HEK293T (cell line): ENCODE data around the gene BEX5.
A peak's percentile ranks its signal among the peaks of the same experiment; 100 is the strongest.
"Not testable (repeated sequence)": the region's sequence is repeated elsewhere in the genome, so short reads cannot be mapped to it uniquely, and the experiment has no call there.

ENCODE experiments used
- CTCF ChIA-PET: fragments of 350-600 bp; formaldehyde crosslinking; extraction: SDS; loops from one replicate; lab custom pipeline; 2021; ENCODE audit warnings: antibody characterized with exemption, inconsistent platforms; lab: Yijun Ruan, JAX
- POLR2A ChIA-PET: fragments of 350-600 bp; formaldehyde crosslinking; extraction: SDS; loops from one replicate; lab custom pipeline; 2020; ENCODE audit warnings: antibody characterized with exemption, inconsistent platforms; lab: Yijun Ruan, JAX
- DNase-seq: peaks from one replicate; pipeline ENCODE4 v3.0.0; 2012; ENCODE audit warnings: mixed read lengths; ENCODE audit errors: extremely low spot score
- ARNT ChIP-seq: fragments of 450-650 bp; IDR thresholded peaks from 2 replicates; pipeline ENCODE4 v1.6.1; 2017; ENCODE audit warnings: mild to moderate bottlenecking
- BHLHE40 ChIP-seq: fragments of 450-650 bp; IDR thresholded peaks from 2 replicates; pipeline ENCODE4 v1.6.1; 2016; ENCODE audit warnings: mild to moderate bottlenecking, moderate library complexity, borderline replicate concordance
- CTBP1 ChIP-seq: fragments of 450-650 bp; IDR thresholded peaks from 2 replicates; pipeline ENCODE4 v1.6.1; 2016; ENCODE audit warnings: borderline replicate concordance
- ELF4 ChIP-seq: fragments of 450-650 bp; IDR thresholded peaks from 2 replicates; pipeline ENCODE4 v1.6.1; 2017; ENCODE audit warnings: antibody characterized with exemption
- FOXA1 ChIP-seq: fragments of 450-650 bp; IDR thresholded peaks from 2 replicates; pipeline ENCODE4 v1.6.1; 2016; ENCODE audit warnings: mild to moderate bottlenecking
- FOXK2 ChIP-seq: fragments of 450-650 bp; IDR thresholded peaks from 2 replicates; pipeline ENCODE4 v1.6.1; 2016; ENCODE audit warnings: mild to moderate bottlenecking
- FOXM1 ChIP-seq: fragments of 450-650 bp; IDR thresholded peaks from 2 replicates; pipeline ENCODE4 v1.6.1; 2017; ENCODE audit warnings: mild to moderate bottlenecking, borderline replicate concordance
- HDGF ChIP-seq: fragments of 450-650 bp; IDR thresholded peaks from 2 replicates; pipeline ENCODE4 v1.6.1; 2017; ENCODE audit warnings: antibody characterized with exemption, borderline replicate concordance
- L3MBTL2 ChIP-seq: fragments of 450-650 bp; conservative IDR thresholded peaks from 2 replicates; pipeline ENCODE4 v1.6.1; 2016; ENCODE audit warnings: mild to moderate bottlenecking
- LEF1 ChIP-seq: fragments of 450-650 bp; IDR thresholded peaks from 2 replicates; pipeline ENCODE4 v1.6.1; 2017; ENCODE audit warnings: mild to moderate bottlenecking, borderline replicate concordance
- NFRKB ChIP-seq: fragments of 450-650 bp; IDR thresholded peaks from 2 replicates; pipeline ENCODE4 v1.6.1; 2016; ENCODE audit warnings: mild to moderate bottlenecking, moderate library complexity
- PKNOX1 ChIP-seq: fragments of 450-650 bp; IDR thresholded peaks from 2 replicates; pipeline ENCODE4 v1.6.1; 2016
- SP1 ChIP-seq: fragments of 450-650 bp; IDR thresholded peaks from 2 replicates; pipeline ENCODE4 v1.6.1; 2017
- SUZ12 ChIP-seq: fragments of 450-650 bp; IDR thresholded peaks from 2 replicates; pipeline ENCODE4 v1.6.1; 2016; ENCODE audit warnings: mild to moderate bottlenecking
- TARDBP ChIP-seq: fragments of 450-650 bp; IDR thresholded peaks from 2 replicates; pipeline ENCODE4 v1.6.1; 2016
- ZNF384 ChIP-seq: fragments of 450-650 bp; IDR thresholded peaks from 2 replicates; pipeline ENCODE4 v1.6.1; 2016

Gene BEX5

DNA sequence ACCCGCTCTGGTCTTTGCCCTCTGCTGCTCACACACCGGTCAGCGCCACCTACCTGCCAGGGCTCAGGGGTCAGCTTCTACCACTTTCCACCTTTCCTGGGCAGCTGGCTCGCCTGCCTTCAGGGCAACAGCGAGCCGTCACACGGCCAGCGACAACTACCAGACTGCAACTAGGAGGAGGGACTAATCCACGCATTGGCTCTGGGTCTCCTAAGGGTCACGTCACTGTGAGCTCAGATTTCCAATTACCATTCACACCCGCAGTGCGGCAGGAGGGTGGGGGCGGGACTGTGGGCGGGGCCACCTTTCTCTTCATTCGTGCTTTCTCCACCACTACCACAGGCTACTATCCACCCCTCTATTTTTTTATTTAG, at the start of gene BEX5:
Gene BEX5 (minus strand): TSS at position 172 of the 374 bp plus-strand sequence. CDS start 1,712 bp downstream, outside the sequence.
- TF ChIP-seq L3MBTL2, result 0 out of 2 replicates have a peak, but pooled peaks have one; percentile 26
- TF ChIP-seq ELF4, result no peak
- no peak for TF ChIP-seq LEF1
- TF ChIP-seq ZNF384, result no peak
- TF ChIP-seq SP1, result no peak
- TF ChIP-seq SUZ12, result no peak
- TF ChIP-seq FOXM1, result no peak
- TF ChIP-seq FOXK2, result no peak
- CTCF ChIA-PET, result no interaction called here
- POLR2A ChIA-PET, result no interaction called here
- peak; percentile 81 for DNase-seq

DNA sequence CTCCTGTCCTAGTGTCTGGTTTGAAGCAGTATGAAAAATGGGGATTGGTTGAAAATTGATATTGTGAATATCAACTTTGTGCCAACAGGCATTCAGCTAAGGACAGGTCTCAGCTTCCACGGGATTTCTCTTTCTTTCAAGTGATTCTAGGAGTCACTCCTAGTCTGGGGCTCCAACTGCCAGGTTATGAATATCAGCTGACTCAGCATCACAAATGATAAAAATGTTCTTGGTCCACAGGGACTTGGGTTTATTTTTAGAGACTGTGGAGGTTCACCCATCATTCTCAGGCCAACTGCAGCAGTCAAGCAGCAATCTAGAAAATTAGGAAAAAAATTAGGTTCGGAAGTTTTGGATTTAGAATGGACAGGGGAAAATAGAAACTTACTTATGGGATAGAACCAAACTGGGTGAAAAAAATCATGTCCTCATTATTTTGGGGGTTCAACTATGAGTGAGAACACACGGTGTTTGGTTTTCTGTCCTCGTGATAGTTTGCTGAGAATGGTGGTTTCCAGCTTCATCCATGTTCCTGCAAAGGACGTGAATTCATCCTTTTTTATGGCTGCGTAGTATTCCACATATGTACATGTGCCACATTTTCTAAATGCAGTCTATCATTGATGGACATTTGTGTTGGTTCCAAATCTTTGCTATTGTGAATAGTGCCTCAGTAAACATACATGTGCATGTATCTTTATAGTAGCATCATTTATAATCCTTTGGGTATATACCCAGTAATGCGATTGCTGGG, 30.4 kb upstream of the BEX5 start:
- POLR2A ChIA-PET, result no interaction called here
- TF ChIP-seq L3MBTL2, result no peak
- no peak for TF ChIP-seq FOXM1
- TF ChIP-seq ZNF384, result no peak
- TF ChIP-seq FOXA1, result no peak
- TF ChIP-seq ARNT, result no peak
- TF ChIP-seq HDGF, result no peak
- no peak for TF ChIP-seq CTBP1
- TF ChIP-seq FOXK2, result no peak
- no peak for TF ChIP-seq SP1
- TF ChIP-seq LEF1, result no peak
- no peak for DNase-seq
- CTCF ChIA-PET, result no interaction called here

DNA sequence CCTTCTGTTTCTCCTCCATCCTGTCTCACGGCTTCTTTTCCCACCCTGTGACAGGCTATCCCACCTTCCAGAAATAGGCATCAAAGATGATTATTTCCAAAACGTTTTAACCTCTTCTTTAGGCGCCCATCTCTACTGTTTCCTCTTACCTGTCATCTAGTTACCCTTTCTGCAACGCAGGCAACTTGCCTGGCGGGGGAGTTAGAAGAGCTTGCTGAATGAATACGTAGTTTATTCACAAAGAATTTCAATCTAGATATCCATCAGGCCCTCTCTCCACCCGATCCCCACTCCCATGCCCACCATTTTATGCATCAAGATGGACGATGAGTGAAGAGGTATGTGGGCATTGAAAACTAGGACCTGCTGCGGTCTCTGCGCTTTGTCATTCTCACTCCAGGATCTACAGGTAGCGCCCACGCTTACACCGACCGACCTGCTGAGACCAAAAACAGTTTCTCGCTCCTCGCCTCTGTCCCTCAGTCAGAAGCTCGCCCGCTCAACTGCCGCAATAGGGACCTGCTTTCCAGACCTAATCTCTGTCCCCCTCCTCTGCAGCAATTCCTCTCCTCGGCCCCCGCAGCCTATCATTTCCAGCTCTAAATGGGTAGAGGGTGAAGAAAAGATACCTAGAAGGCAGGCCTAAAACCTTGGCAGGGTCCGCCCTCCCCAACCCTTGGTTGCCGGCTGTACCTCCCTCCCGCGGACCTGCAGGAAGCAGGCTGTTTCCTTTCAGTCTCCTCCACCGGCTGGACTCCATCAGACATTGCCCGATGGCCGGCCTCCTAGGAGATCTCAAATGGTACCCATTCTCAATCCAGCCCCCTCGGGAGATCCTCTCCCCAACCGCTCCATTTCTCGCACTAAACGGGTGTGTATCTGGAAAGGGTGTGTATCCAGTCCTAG, 624 bp downstream of the BEX5 start:
- ChIA-PET POLR2A (no interaction called here), CTCF (interaction anchor here (1.2 to 1.8 kb wide), 2 partner anchors 10 to 25 kb away, joined by 3 to 7 read pairs; no protein-coding TSS in a partner anchor)
- no peak for TF ChIP-seq SP1
- no peak for TF ChIP-seq FOXM1
- TF ChIP-seq PKNOX1, result no peak
- no peak for TF ChIP-seq SUZ12
- TF ChIP-seq LEF1, result no peak
- no peak for TF ChIP-seq L3MBTL2
- TF ChIP-seq ZNF384, result no peak
- TF ChIP-seq FOXK2, result no peak
- no peak for TF ChIP-seq HDGF
- TF ChIP-seq ARNT, result no peak
- no peak for TF ChIP-seq BHLHE40
- TF ChIP-seq NFRKB, result no peak
- TF ChIP-seq FOXA1, result no peak
- TF ChIP-seq CTBP1, result no peak
- no peak for TF ChIP-seq ELF4
- no peak for TF ChIP-seq TARDBP
- DNase-seq, result peak; percentile 16

- ChIA-PET CTCF (interaction anchor here (0.7 to 1.8 kb wide), 4 partner anchors 9 to 58 kb away, joined by 3 to 7 read pairs (median 4); no protein-coding TSS in a partner anchor), POLR2A (no interaction called here)
- peak; percentile 60 for DNase-seq
- TF ChIP-seq L3MBTL2 (no peak), FOXK2 (no peak), CTBP1 (no peak), LEF1 (no peak), BHLHE40 (no peak), HDGF (no peak), PKNOX1 (no peak), SP1 (no peak), TARDBP (no peak), ARNT (no peak), FOXA1 (no peak), SUZ12 (no peak), NFRKB (no peak), ELF4 (no peak), FOXM1 (no peak), ZNF384 (no peak)
Measured at GRCh38 chrX:102154218-102154860, 1.4 kb downstream of the BEX5 start.

DNA sequence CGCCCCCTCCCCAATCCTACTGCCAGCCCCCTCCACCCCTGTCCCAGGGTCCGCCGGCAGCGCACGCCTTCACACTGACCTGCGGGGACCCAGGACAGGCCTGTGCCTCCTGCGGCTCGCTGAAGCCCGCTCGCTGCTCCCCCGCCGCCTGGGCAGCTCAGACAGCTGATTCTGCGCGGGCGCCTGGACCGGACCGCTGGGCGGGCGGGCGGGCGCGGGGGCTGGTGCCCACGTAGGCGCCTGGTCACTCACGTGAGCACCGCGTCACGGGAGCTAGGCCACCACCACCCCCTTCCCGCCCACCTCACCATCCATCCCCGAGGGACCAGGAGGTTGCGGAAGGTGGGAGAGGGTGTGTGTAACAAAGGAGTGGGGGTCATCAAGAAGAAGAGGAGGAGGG, 13.5 kb downstream of the BEX5 start, which contains the start of gene TCEAL6:
Gene TCEAL6 (minus strand): TSS at position 208 of the 400 bp plus-strand sequence.
- POLR2A ChIA-PET, DNase-seq, CTCF ChIA-PET: not testable (repeated sequence)

DNA sequence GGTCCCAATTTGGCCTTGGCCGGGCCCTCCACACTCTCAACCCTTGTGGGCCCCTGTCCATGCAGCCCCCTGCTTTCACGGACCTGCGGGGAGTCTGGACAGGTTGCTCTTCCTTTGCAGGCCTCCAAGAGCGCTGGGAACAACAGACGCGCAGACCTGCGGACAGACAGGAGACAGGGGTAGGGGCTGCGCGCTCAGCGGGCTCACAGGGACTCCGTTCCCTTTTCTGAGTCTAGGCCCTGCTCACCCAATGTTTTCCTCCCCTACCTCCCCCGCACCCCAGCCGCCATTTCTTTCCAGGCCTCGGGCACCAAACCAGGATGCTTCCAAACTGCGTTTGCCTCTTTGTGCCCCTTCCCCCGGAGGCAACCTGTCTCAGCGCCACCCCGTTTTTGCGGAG, 14.1 kb downstream of the BEX5 start:
- CTCF ChIA-PET, DNase-seq, POLR2A ChIA-PET: not testable (repeated sequence)

- POLR2A ChIA-PET, CTCF ChIA-PET, DNase-seq: not testable (repeated sequence)
Measured at GRCh38 chrX:102140876-102141275, 14.9 kb downstream of the BEX5 start.
